Adrenal gland (tissue), 5 donors: ENCODE data around the gene PEX14.
A peak's percentile ranks its signal among the peaks of the same experiment; 100 is the strongest.

Experiments used
- POLR2A ChIP-seq, 2 donors: fragments of 450-650 bp; IDR thresholded peaks; one replicate each; pipeline ENCODE4 v1.6.1; 2017; ENCODE audit warnings: antibody characterized with exemption in 2 of 2, mild to moderate bottlenecking in 2 of 2, moderate library complexity in 1 of 2
- TF ChIP-seq, protein P1 (sequence below), 6 experiments: fragments of 450-650 bp in 4 of 6; fragments of 200-600 bp in 2 of 6; sonication (generic) in 1 of 6; IDR thresholded peaks; 1 replicate in 5 of 6; 2 replicates in 1 of 6; pipeline versions ENCODE4 v1.5.1 to v1.8.0; 2016 to 2021; ENCODE audit warnings: antibody characterized with exemption in 6 of 6, mild to moderate bottlenecking in 2 of 6, moderate library complexity in 1 of 6
- donor health status: DM: no; HTN: no; CAD: no.

DNA sequence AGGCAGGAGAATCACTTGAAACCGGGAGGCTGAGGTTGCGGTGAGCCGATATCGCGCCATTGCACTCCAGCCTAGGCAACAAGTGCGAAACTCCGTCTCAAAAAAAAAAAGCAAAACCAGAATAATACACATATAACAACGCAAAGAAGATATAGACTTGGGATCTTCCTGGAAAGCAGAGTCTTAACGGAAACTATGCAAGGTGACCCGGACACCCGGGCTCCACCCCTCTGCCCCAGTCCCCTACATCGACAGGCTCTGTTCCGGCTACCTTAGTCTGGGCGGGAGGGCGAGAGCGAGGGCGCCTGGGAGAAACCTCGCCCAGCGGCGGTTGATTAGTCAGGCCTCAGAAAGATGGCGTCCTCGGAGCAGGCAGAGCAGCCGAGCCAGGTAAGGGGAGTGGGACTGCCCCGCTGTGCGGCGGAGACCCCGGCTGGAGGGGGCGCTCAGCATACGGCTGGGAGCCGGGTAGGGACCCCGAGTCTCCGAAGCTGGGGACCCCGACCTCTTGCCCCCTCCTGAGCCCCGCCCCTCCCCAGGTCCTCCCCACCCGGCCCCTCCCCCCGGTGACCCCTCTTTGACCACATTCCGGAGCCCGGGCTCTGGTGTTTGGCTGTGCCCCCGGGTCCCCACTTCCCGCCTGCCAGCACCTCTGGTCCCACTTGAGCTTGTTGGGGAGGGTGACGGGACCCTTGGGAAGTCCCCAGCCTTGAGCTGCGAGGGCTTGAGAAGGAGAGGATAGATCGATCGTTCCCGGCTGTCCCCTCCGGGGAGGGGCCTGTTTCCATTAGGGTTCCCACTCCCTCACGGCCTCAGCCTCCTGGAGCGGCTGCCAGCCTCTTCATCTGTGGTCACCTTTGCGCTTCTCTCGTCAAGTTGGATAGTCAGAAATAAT lies at the start of gene PEX14:
- TF ChIP-seq, protein P1, sequence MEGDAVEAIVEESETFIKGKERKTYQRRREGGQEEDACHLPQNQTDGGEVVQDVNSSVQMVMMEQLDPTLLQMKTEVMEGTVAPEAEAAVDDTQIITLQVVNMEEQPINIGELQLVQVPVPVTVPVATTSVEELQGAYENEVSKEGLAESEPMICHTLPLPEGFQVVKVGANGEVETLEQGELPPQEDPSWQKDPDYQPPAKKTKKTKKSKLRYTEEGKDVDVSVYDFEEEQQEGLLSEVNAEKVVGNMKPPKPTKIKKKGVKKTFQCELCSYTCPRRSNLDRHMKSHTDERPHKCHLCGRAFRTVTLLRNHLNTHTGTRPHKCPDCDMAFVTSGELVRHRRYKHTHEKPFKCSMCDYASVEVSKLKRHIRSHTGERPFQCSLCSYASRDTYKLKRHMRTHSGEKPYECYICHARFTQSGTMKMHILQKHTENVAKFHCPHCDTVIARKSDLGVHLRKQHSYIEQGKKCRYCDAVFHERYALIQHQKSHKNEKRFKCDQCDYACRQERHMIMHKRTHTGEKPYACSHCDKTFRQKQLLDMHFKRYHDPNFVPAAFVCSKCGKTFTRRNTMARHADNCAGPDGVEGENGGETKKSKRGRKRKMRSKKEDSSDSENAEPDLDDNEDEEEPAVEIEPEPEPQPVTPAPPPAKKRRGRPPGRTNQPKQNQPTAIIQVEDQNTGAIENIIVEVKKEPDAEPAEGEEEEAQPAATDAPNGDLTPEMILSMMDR (IDR thresholded peaks at IDR 0.05), result no peak
- peak in 1 of 2 donors; percentile 61 for TF ChIP-seq POLR2A (IDR thresholded peaks at IDR 0.05)
